Lung (tissue), 12 donors: ENCODE measurements around the gene GALNT2. TPM values are rescaled to one million over a fixed set of nuclear protein-coding genes. Genes with fewer than 3 reads are reported as not detected.

Source experiments
- ATAC-seq: fragments of 200-7000 bp; cut with Tn5 transposase; one replicate; pipeline ENCODE4 v1.9.1; 2020; ENCODE audit warnings: moderate number of reproducible peaks; ENCODE audit not compliant: insufficient read depth, low FRiP score
- DNase-seq, 3 donors: peaks; one replicate each; pipeline ENCODE4 v3.0.0-alpha.2; 2013 to 2017
- H3K27ac ChIP-seq, 2 donors: one replicate each; pipeline ENCODE4 v1.5.1; 2013; ENCODE audit warnings: mild to moderate bottlenecking in 2 of 2, moderate library complexity in 2 of 2, control low read depth in 1 of 2, inconsistent platforms in 1 of 2, low read depth in 1 of 2, low read length in 1 of 2
- H3K27me3 ChIP-seq, 3 donors: one replicate each; pipeline ENCODE4 v1.5.1; 2013; ENCODE audit warnings: low read length in 2 of 3; ENCODE audit not compliant: control insufficient read depth in 3 of 3, insufficient read depth in 3 of 3
- H3K36me3 ChIP-seq, 4 donors: one replicate each; pipeline ENCODE4 v1.5.1; 2013; ENCODE audit warnings: low read length in 4 of 4, mild to moderate bottlenecking in 1 of 4, moderate library complexity in 1 of 4; ENCODE audit not compliant: control insufficient read depth in 4 of 4, insufficient read depth in 4 of 4
- H3K4me1 ChIP-seq, 5 donors: one replicate each; pipeline ENCODE4 v1.5.1; 2013; ENCODE audit warnings: low read length in 5 of 5, mild to moderate bottlenecking in 2 of 5, moderate library complexity in 1 of 5; ENCODE audit not compliant: control insufficient read depth in 5 of 5, insufficient read depth in 5 of 5
- H3K4me3 ChIP-seq: one replicate; pipeline ENCODE4 v1.5.1; 2013; ENCODE audit warnings: mild to moderate bottlenecking, control low read depth, moderate library complexity
- H3K9ac ChIP-seq, 2 donors: one replicate each; pipeline ENCODE4 v1.5.1; 2013; ENCODE audit warnings: low read length in 2 of 2, control low read depth in 1 of 2; ENCODE audit not compliant: insufficient read depth in 1 of 2
- H3K9me3 ChIP-seq, 4 donors: one replicate each; pipeline ENCODE4 v1.5.1; 2013; ENCODE audit warnings: low read length in 3 of 4, mild to moderate bottlenecking in 1 of 4, moderate library complexity in 1 of 4; ENCODE audit not compliant: control insufficient read depth in 4 of 4, insufficient read depth in 3 of 4
- WGBS, 2 donors: extraction: QIAGEN DNeasy Blood & Tissue Kit; methylation state at CpG; one replicate each; pipeline ENCODE4 v1.1.7; 2013; 5-methylcytosine and 5-hydroxymethylcytosine counted together
- polyA plus RNA-seq, 2 donors: library from polyadenylated mRNA; stranded (reverse); fragments of 200-250 nt; gene quantifications; one replicate each; pipeline ENCODE4 v1.2.1, GENCODE V29; 2013
- total RNA-seq, 2 donors: library from RNA; depleted of rRNA in 1 of 2; stranded (reverse); fragments of >200 nt in 1 of 2; gene quantifications; one replicate each; pipeline ENCODE4 v1.2.1, GENCODE V29; 2014 to 2021
- TF ChIP-seq, protein P1 (sequence below): IDR thresholded peaks from 2 replicates; pipeline ENCODE4 v1.5.1; 2012; ENCODE audit warnings: mild to moderate bottlenecking; ENCODE audit errors: control extremely low read depth, extremely low read depth
- donor health status: control.
- donor health status: control.
- donor health status: Bipolar disorder and iron deficiency.
- donor health status: healthy.
- donor health status: DM: yes; HTN: yes; CAD: no.

Gene GALNT2
- total and polyA plus RNA-seq, 4 donors: 23.1 to 101 (median 58.9) TPM

DNA sequence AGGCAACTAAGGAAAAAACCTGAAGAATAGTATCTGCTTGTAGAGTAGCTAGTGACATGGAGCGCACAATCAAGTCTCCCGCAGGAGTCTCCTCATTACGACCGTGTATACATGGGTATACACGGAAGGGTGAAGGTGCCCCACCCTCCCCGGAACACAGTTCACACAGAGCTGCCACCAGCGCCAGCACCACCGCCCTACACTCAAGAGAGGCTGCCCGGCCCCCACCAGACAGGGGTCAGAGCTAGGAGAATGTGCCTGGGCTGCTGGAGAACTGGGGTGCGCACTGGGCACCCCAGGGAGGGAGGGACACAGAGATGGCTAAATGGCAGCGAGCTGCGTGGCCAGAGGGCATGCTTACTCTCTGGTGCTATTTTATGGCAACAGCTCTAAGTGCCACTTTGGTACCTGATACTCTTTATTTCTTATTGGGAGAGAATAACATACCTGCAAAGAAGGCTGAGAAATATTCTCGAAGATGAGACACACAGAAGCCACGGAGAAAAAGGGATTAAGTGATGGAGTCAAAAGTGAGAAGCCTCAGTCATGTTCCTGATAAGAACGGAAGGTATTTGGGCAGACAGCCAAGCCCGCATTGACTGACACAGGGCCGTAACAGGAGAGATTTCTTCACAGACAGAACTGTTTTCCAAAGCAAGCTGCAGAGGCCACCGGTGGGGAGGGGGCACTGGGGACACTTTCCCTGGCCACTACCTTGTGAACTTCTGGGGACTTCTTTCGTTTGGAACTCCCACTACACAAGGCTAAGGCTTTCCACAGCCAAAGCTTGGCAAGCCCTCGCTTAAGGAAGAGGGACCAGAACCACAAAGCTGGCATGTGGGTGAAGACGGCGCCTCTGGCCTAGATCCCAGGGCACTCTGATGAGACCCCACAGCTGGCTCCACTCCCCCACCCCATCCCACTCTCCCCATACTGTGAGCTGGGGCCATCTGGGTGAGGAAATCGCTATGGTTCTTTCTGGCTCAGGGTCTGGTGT, 251.1 kb downstream of the GALNT2 start:
- DNase-seq (peak in 1 of 3 donors; percentile 25), ATAC-seq (no peak)
- Histone ChIP-seq H3K4me3 (no peak overlapping the region), H3K4me1 (peaks cover 0 to 5% (median 0%) of the 10 kb centered on the region in 5 donors), H3K9ac (no peak overlapping the region), H3K36me3 (no peaks in the 10 kb centered on the region), H3K9me3 (peaks cover 0 to 2% (median 0%) of the 10 kb centered on the region in 4 donors), H3K27me3 (no peaks in the 10 kb centered on the region), H3K27ac (no peak overlapping the region)
- TF ChIP-seq, protein P1, sequence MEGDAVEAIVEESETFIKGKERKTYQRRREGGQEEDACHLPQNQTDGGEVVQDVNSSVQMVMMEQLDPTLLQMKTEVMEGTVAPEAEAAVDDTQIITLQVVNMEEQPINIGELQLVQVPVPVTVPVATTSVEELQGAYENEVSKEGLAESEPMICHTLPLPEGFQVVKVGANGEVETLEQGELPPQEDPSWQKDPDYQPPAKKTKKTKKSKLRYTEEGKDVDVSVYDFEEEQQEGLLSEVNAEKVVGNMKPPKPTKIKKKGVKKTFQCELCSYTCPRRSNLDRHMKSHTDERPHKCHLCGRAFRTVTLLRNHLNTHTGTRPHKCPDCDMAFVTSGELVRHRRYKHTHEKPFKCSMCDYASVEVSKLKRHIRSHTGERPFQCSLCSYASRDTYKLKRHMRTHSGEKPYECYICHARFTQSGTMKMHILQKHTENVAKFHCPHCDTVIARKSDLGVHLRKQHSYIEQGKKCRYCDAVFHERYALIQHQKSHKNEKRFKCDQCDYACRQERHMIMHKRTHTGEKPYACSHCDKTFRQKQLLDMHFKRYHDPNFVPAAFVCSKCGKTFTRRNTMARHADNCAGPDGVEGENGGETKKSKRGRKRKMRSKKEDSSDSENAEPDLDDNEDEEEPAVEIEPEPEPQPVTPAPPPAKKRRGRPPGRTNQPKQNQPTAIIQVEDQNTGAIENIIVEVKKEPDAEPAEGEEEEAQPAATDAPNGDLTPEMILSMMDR: no peak
- 60 to 68% methylated on average over 23 of the region's 23 CpGs for WGBS, 2 donors

DNA sequence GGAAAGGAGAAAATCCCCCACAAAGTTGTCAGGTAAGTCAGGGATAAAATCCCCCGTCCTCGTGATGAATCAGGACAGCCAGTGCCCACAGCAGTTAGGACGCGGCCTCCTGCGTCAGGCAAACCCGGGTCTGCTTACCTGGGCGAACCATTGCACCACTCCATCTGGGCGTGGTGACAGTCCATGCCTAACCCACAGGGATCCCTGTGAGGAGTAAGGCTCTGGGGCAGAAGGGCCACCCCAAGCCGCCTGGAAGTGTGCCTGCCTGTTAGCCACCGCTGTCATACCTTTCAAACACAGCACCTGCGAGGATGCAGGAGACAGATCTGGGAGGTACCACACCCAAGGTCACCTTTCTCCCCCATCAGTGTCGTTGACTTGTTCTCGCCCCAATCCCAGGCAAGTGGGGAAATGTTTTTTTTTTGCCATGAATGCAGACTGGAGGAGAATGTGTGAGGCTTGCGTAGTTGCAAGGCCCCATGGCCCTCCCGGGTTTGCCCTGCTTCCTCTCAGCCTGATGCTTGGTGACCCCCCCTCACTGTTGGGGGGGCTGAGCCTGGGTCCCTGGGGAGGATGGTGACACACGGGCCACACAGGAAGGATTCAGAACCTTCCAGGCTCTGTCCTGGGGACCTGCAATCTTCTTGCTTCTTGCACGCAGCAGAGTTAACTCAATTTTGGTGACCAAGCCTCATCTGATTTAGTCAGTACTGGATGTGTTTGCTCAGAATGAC, 252.1 kb downstream of the GALNT2 start:
- DNase-seq: no peak
- ATAC-seq: no peak

DNA sequence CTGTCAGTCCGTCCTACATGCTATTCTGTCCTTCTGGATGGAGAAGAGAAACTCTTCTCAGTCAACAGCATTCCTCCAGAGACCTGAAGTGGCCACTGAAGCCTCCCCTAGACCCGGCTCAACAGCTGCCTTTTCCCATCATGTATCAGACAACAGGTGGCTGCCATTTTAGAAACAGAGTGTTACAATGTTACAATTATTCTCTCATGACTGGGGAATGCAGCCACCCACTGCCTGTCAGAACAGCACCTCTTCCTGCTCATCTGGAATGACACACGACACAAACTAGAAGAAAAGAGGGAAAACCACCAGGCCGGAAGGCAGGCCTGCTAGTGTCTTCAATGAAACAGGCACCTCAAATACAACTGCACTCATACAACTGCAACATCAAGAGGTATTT, 253.8 kb downstream of the GALNT2 start:
- TF ChIP-seq, protein P1: no peak
- Histone ChIP-seq H3K27me3 (no peaks in the 10 kb centered on the region), H3K27ac (no peak overlapping the region), H3K4me1 (peaks cover 0 to 5% (median 0%) of the 10 kb centered on the region in 5 donors), H3K36me3 (no peaks in the 10 kb centered on the region), H3K4me3 (no peak overlapping the region), H3K9me3 (peaks cover 0 to 2% (median 0%) of the 10 kb centered on the region in 4 donors), H3K9ac (no peak overlapping the region)
- 82 to 92% methylated on average over 4 of the region's 4 CpGs for WGBS, 2 donors
- ATAC-seq: no peak
- DNase-seq: no peak

More for the DNA sequence above, 252.1 kb downstream of the GALNT2 start:
- TF ChIP-seq, protein P1: no peak
- no peaks in the 10 kb centered on the region for H3K27me3 ChIP-seq
- H3K9ac ChIP-seq: no peak overlapping the region
- H3K27ac ChIP-seq: no peak overlapping the region
- 91 to 93% methylated on average over 17 of the region's 17 CpGs for WGBS, 2 donors
- no peak overlapping the region for H3K4me3 ChIP-seq
- no peaks in the 10 kb centered on the region for H3K36me3 ChIP-seq
- H3K4me1 ChIP-seq: peaks cover 0 to 5% (median 0%) of the 10 kb centered on the region in 5 donors
- H3K9me3 ChIP-seq: peaks cover 0 to 2% (median 0%) of the 10 kb centered on the region in 4 donors
